HG02798 (cell line): Measurements from ENCODE around the gene COL6A1.
"Not testable (repeated sequence)": the region's sequence is repeated elsewhere in the genome, so short reads cannot be mapped to it uniquely, and the experiment has no call there.

ENCODE experiments used
- ATAC-seq: cut with Tn5 transposase; IDR thresholded peaks from one replicate; pipeline ENCODE4 v1.9.1; 2021; ENCODE audit warnings: mild to moderate bottlenecking; ENCODE audit not compliant: unreplicated experiment, poor library complexity

The COL6A1 gene

GRCh38 chr21:45944601-45945000 is 37.0 kb upstream of the COL6A1 start:
- no peak for ATAC-seq

DNA sequence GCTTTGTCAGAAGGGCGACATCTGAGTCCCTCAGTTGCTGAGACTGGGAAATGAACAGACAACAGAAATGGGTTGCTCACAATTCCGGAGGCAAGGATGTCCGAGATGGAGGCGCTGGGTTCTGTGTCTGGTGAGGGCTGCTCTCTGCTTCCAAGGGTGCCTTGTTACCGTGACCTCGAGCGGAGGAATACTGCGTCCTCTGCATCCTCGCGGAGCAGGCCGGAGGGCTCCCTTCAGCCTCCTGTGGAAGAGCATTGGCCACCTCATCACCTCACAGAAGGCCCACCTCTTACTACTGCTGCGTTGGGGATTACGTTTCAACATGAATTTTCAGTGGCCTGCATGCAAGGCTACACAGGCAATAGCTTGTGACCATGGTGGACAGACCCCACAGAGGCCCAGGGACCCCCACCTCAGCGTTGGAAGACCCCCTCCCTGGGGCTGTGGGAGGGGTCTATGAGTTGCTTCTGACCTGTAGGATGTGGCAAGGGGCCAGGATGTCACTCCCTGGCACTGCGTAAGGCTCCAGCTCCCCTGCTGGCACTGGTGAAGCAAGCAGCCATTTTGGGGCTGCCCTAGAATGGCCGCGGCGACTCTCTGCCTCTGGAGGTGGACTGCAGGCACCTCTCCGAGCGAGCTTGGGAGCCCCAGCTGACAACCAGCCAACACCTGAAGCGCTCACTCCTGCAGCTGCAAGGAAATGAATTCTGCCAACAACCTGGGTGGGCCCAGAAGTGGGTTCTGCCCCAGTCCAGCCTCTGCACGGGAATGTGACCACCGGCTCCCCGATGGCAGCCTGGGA is 36.3 kb upstream of the COL6A1 start:
- ATAC-seq: no peak

DNA sequence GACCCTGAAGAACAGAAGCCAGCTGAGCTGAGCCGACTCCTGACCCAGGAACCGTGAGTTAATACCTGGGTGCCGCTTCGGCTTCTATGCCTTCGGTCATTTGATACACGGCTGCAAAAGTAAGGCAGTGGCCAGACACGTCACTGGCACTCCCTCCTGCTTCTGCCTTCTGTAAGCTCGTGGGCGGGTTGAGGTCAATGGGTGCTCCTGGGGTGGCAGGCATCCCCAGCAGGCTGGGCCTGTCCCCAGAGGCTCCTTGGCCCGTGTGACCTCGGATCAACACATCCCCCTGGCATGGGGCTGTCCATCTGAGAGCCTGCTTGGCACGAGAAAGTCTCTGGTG is 35.7 kb upstream of the COL6A1 start:
- ATAC-seq: no peak

GRCh38 chr21:45947296-45947695 is 34.3 kb upstream of the COL6A1 start:
- no peak for ATAC-seq

GRCh38 chr21:45947716-45948255 is 33.8 kb upstream of the COL6A1 start:
- no peak for ATAC-seq

DNA sequence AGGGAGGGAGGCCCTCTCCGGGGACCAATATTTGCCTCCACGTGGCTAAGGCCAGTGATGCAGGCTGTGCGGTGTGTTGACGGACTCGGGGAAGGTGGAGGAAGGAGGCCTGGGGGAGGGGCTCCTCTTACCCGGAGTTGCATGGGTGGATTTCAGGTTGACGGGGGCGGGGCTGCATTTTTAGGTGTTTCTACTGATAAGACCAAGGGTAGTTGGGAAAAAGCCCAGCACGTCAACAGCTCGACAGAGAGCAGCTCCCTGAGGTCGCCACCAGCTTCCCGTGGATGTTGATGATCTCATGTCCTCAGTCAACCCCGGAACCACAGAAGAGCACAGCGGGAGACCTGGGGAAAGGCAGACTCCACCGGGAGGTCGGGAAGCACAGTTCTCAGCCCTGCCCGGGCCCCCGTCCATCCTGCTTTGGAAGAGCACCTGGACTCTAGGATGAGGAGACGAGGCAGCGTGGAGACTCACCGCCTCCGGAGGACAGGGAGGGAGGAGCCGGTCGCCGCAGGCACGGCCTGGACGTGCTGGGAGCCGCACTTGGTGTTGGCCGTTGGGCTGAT is 32.9 kb upstream of the COL6A1 start:
- no peak for ATAC-seq

GRCh38 chr21:45949928-45950739 is 31.4 kb upstream of the COL6A1 start:
- ATAC-seq: no peak

DNA sequence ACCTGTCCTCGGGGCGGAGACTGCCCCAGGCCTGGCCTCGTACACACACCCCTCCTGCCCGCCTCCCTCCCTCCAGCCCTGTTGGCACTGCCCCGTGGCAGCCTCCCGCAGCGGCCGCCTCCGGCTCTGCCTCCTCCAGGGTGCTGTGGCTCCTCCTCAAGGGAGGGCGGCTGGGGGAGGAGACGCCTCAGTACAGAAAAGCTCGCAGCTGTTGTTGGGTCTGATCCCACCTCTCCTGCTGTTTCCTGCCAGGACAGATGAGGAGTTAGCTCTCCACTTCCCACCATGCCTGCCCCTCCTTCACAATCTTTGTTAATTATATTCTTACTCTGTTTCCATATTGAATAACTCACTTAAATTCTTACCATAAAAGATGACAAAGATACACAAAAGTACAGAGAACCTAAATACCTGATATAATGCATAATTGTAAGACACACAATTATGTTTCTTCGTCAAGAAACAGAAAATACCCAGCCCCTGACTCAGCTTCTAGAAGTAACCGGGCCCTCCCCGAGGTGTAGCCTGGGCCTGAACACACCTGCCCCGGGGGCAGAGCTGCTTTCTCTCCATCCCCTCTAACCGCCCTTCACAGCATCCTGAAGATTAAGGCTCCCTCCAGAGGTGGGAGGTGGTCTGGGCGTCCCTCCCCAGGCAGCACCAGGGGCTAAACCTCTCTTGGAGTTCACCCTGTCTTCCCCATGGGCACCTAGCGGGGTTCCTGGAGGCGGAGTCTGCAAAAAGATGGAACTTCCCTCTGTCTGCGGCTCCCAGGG is 30.6 kb upstream of the COL6A1 start:
- no peak for ATAC-seq

- no peak for ATAC-seq
These were observed 29.9 kb upstream of the COL6A1 start for GRCh38 chr21:45951676-45952075.

DNA sequence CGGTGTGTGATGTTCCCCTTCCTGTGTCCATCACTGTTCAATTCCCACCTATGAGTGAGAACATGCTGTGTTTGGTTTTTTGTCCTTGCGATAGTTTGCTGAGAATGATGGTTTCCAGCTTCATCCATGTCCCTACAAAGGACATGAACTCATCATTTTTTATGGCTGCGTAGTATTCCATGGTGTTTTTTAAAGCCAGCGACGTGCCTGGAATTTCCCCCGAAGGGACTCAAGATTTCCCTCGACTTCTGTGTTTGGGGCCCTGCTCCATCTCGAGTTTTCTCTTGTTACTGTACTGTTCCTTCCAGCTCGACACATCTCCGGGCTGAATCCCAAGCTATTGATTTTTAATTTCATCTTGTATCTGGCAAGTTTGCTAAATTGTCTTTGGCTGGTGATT is 29.0 kb upstream of the COL6A1 start:
- not testable (repeated sequence) for ATAC-seq

DNA sequence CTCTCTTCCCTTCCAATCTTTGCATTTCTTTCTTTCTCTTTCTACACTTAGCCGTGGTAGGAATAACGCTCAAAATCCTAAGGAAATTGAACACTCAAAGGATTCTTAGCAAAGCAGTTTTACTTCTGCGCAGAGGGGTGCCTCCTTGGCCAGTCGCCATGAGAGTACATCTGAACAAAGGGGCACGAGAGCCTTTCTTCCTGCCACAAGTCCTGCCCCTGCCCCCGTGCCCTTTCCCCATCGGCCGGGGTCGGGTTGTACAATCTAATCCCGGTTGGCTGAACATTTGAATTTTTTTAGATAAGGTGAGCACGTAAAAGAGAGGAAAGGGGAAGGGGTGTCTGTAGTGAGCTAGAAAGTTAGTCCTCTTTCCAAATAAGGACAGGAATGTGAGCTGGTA is 28.6 kb upstream of the COL6A1 start:
- no peak for ATAC-seq

DNA sequence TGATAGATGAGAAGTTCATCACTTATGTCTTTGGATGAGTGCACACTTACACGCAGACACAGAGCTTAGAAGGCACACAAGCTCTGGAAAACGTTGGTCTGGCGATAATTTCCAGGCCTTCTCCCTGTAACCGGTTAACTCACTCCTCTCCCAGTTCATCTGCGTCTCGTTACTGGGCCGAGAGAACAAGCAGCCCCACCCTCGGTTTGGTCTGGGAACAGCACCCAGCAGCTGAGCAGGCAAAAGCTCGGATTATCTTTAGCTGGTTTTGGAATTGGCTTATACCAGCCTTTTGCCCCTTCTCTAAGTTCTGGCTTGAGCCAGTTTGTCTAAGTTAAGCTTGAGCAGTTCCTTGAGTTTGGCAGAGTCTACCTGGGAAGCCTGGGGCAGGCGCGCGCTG is 27.3 kb upstream of the COL6A1 start:
- no peak for ATAC-seq

DNA sequence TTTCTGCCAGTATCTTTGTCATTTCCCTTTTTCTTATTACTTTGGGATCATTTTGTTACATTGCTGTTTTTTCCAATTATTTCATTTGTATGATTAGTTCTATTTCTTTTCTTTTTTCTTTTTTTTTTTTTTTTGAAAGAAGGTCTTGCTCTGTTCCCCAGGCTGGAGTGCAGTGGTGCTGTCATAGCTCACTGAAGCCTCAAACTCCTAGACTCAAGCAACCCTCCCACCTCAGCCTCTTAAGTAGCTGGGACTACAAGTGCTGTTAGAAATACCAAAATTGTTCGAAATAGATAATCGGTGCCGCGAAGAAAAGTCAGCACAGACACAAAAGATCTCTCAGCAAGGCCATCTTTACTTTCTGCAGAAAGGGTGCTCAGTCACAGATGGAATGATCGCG is 26.6 kb upstream of the COL6A1 start:
- ATAC-seq: no peak

- no peak for ATAC-seq
These were observed 24.0 kb upstream of the COL6A1 start for GRCh38 chr21:45957551-45957950.

DNA sequence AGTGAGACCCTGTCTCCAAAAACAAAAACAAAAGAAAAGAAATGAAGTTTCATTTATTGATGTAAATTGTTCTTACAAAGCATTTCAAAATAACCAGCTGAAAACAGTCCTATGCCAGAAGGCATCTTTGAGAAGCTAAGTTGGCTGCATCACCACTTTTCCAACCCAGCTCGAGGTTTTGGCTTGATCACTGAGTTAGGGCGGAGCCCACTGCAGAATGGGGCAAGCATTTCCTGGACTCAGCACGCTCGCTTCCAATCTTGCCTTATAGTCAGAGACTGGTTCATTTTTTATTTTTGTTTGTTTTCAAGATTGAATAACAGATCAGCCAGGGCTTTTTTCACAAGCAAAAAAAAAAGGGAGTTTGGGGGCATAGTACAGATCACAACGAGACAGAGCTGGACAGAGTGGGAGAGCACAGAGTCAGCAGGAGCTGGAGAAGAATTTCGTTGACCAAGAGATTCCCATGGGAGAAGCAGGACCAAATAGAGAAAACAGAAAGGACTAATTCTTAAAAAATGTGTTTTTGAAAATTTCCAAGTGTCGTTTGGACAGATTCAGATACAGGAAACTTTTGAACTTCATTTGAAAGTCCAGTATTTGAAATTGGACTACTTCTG is 23.5 kb upstream of the COL6A1 start:
- no peak for ATAC-seq

- no peak for ATAC-seq
These were observed 22.4 kb upstream of the COL6A1 start for GRCh38 chr21:45959182-45959581.

GRCh38 chr21:45959779-45960390 is 21.7 kb upstream of the COL6A1 start:
- ATAC-seq: no peak

DNA sequence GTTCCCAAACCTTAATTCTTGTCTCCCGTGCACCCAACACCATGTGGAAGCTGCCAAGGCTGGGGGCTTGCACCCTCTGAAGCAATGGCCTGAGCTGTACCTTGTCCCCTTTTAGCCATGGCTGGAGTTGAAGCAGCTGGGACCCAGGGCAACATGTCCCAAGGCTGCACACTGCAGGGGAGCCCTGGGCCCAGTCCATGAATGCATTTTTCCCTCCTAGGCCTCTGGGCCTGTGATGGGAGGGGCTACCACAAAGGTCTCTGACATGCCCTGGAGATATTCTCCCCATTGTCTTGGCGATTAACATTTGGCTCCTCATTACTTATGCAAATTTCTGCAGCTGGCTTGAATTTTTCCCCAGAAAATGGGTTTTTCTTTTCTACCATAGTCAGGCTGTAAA is 20.2 kb upstream of the COL6A1 start:
- ATAC-seq: not testable (repeated sequence)

- ATAC-seq: no peak
These were observed 18.9 kb upstream of the COL6A1 start for GRCh38 chr21:45962531-45963231.
